IPS DF 4.7 (cell line): Measurements from ENCODE around the gene SLC17A1.

Experiments used
- DNase-seq: peaks from one replicate; pipeline ENCODE4 v3.0.0-alpha.2; 2013; ENCODE audit warnings: low spot score; ENCODE audit errors: extremely low read depth

SLC17A1 gene, protein sequence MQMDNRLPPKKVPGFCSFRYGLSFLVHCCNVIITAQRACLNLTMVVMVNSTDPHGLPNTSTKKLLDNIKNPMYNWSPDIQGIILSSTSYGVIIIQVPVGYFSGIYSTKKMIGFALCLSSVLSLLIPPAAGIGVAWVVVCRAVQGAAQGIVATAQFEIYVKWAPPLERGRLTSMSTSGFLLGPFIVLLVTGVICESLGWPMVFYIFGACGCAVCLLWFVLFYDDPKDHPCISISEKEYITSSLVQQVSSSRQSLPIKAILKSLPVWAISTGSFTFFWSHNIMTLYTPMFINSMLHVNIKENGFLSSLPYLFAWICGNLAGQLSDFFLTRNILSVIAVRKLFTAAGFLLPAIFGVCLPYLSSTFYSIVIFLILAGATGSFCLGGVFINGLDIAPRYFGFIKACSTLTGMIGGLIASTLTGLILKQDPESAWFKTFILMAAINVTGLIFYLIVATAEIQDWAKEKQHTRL

DNA sequence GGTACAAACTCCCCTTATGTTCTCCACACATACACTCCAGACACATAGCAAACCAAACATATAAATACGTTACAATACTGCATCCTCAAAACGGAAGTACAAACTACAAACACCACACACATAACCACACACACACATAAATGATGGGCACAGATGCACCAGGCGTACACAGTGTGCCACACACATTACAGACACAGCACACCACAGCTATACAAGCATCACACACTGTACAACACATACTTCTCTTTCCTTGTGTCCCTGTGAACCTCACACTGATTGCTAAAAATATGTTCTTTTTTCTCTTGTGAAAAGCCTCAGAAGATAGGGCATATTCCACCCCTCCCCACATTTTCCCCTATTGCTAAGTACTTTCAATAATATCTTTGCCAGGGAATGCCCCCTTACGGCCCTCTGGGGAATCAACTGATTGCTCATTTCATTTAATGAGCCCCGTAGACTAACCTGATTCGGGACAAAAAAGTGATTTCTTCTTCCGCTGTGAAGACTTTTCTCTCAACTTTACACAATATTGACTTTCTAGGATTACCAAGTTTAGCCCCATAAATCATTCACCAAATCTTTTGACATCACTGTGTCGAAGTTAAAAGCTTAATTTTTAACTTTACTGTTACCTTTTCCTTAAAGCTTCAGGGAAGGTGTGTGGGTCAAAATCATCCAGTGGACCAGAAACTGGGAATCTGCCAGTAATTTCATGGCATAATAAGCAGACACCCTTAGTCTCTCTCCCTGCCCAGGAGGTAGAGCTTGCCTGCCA, at the start of gene SLC17A1:
Gene SLC17A1 (minus strand): TSS at position 521 of the 775 bp plus-strand sequence. CDS start 1,495 bp downstream, outside the sequence.
- no peak for DNase-seq

DNA sequence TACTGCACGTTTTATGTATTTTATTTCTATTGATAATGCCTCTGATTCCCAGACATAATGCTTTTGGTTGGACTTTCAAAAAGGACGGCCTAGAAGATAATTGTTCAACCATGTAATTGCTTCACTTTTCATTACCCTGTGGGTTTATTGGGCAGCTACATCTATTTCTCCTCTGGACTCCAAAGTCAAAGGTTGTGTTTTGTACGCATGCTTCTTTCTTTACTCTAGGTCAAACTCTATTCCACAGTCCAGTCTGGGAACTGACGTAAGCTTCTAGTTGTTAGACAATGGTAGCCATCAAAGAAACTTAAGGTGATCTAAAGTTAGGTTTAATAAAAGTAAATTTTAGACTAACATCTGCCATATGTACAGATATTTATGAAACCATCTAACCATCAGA, 48.7 kb upstream of the SLC17A1 start:
- no peak for DNase-seq

DNA sequence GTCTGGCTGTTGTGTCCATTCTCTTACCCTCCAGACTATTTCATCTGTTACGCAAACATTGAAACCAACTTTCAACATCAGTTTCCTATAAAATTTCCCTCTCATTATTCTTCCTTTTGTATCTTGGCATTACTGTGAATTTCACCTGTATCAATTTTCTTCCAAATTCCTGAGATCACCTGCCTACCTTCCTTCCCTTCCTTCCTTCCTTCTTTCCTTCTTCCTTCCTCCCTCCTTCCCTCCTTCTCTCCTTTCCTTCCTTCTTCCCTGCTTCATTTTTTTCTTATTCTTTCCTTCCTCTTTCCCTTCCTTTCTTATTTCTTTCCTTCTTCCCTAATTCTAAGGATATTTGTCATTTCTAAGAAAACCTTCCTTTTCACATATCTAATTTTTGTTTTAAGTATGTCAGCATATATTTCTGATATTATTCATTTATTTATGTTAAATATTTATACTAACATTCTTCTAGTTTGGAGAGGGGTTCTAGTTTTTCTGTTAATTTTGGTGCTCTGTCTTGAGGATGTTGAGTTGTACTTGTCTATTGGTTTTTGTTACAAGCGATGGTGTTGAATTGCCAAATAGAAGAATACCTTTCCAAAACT, 47.0 kb upstream of the SLC17A1 start:
- DNase-seq: no peak

DNA sequence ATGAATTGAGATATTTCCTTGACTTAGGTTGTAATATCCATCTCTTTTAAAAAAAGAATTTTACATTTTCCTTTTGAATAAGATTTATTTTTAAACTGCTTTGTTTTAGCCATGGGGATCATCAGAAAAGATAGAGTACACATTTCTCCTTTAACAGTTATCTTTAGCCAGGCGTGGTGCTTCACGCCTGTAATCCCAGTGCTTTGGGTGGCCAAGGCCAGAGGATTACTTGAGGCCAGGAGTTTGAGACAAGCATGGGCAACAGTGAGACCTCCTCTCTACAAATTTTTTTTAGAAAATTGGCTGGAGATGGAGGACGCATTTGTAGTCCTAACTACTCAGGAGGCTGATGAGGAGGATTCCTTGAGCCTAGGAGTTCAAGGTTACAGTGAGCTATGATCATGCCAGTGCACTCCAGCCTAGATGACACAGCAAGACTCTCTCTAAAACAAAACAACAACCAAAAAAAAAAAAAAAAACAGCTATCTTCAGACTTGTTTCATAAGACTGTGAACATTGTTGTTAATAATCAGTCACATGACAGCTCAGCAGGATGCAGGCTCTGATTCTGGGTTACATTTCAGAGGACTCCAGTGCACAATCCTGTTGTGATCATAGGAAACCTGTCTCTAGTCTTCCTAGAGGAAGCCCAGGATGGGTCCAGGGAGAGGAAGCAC, 44.2 kb upstream of the SLC17A1 start:
- DNase-seq: no peak

DNA sequence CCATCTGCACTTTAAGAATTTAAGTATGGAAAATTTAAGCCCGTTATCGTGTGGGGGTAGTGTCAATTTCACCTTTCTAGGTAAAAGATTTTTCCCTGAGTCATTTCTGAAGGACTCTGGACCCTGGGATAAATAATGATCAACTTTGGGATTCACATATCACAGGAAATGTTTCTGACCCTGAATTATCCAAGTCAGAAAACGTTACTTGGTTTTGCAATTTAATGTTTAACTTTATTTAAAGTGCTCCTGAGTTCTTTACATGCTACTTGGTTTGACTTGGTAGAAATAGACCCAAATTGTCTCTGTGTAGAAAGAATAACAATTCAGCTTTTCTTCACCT, 43.7 kb upstream of the SLC17A1 start:
- no peak for DNase-seq

DNA sequence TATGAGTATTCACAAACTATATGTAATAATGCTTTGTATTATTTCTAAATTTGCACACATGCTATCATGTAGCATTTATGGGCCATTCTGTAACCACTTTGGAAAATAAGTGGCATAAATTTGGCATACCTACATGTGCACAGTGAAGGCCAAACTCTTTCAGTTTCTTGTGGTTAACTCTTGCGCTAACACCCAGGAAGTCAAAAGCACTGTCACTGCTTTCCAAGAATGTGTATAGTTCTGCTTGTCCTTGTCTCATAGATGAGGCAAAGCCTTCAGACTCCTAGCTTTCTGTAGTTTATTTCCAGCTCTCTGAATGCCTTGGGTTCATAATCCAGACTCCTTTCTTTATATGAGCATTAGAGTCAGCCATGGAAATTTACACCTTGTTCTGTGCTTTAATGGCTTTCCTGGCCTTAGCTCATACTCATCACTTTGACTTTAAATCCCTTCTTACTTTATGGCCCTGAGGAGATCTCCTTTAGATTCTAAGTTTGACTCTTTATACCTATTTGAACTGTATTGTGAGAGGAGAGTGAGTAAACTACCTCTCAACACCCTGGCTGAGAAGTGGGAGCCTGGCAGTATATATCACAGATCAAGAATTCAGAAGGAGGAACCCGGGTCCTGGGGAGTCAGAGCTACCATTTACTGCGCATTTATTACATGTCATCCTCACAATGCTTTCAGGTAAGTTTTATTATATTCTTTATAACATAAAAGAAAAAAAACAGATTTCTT, 43.1 kb upstream of the SLC17A1 start:
- DNase-seq: no peak

DNA sequence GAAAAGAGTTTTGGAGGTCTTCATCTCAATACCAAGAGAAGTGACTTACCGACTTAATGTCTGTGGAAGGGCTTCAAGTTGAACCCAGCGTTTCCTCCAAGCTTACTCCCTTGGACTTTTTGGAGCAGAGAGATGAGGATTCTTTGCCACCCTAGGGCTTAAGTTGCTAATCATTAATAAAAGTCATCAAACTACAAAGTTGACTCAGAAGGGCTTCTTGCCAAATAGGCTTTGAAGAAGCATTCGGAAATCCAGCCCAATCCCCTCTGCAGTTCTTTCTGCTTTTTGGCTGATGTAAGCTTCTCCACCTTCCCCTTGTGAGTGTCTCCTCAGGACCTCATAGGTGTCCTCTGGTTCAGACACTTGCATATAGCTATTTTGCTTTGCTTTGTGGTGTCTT, 42.3 kb upstream of the SLC17A1 start, which contains the start of gene SLC17A3:
Gene SLC17A3 (minus strand): TSS at position 126 of the 400 bp plus-strand sequence. CDS start 5,856 bp downstream, outside the sequence.
- no peak for DNase-seq

DNA sequence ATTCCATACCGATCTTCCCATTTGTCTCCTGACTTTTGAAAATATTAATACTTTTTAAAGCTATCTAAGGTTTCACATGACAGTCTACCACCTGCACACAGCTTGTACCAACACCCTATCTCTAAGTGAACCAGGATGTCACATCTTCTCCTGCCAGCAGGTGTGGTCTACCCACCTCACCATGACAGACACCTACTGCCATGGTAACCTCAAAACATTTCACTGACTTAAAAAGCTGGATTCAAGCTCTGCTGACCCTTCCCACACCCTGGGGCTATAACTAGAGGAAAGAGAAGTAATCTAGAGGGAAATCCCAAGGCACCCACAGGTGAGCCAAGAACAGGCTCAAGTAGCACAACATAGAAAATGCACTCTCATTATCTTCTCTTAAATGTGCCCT, 41.0 kb upstream of the SLC17A1 start:
- DNase-seq: no peak

DNA sequence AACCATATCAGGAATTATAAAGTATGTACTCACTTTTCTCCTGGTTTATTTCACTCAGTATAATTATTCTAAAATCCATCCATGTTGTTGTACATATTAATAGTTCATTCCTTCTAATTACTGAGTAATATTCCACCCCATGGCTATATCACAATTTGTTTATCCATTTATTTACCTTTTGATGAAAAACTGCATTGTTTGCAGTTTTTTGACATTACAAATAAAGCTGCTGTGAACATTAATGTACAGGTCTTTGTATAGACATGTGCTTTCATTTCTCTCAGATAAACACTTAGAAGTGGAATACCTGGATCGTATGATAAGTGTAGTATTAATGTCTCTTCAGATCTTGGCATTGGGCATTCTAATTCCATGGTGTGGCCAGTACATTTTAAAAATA, 38.0 kb upstream of the SLC17A1 start:
- no peak for DNase-seq

DNA sequence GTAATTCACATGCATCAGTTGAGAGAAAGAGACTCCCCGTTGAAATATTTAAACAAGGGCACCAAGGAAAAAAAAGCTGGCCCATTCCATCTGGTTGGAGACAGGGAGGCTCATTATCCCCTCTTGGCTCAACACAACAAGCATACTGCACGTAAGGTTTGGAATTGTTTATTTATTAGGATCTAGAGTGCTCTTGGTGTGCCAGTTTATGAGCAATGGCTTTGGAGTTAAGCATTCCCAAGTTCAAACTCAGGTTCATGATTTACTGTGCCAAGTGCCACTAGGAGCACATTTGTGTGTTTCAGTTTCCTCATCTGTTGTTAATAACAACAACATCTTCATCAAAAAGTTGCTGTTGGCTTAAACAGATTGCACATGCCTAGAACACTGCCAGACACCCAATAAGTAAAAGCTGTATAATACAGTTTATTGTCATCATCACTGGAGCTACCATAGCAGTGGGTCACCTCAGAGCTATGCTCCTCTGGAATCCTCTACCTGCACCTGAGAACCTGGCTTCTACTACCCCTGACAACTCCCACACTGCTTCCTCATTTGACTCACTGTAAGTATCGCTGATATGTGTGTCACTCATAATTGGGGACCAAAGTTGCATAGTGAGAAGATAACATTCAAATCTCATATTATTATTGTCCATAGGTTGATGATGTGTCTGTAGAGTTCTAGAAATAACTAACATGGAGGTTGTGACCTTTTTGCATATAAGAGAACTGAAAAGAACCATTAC, 36.8 kb upstream of the SLC17A1 start:
- DNase-seq: no peak

DNA sequence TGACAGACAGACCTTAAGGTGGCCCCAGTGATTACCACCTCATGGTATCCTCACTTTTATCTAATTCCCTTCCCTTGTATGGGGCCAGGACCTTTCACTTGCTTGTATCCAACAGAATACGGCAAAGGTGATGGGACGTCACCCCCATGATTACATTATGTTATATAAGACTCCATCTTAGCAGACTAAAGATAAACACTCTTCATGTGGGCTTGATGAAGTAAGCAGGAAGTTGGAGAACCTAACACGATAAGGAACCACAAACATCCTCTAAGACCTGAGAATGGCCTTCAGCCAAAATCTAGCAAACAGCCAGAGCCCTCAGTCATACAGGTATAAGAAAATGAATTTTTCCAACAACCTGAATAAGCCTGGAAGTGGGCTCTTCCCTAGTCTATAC, 34.2 kb upstream of the SLC17A1 start:
- no peak for DNase-seq

DNA sequence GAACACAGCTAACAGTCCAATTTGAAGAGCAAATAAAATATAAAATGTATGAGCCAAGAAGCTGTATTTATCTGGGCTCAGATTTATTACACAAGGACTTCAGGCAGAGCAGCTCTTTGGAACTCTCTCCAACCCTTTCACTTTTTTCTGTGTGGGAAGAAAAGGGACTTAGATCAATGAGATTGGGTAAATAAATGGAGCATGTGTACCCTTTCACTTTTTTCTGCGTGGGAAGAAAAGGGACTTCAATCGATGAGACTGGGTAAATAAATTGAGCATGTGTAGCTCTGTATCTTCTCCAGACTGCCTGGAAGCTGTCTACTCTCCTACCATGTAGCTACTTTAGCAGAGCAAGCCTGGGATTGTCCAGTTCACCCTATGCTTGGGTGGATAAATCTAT, 31.5 kb upstream of the SLC17A1 start:
- no peak for DNase-seq

DNA sequence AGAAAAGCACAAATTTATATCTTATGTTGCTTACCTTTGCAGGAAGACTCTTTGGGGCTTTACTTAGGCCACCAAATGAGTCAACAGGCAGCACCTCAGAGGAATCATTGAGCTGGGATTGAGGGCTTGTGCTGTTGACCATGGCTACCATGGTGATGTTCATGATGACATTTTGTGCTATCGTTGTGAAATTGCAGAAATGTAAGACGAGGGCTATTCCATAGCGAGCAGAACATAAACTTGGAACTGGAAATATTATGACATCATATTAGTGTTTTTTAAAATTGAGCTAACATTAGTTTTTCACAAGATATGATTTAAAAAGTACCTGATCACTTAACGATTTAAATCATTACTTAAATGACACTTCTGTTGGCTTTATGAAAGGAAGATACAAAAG, 30.3 kb upstream of the SLC17A1 start:
- DNase-seq: no peak

DNA sequence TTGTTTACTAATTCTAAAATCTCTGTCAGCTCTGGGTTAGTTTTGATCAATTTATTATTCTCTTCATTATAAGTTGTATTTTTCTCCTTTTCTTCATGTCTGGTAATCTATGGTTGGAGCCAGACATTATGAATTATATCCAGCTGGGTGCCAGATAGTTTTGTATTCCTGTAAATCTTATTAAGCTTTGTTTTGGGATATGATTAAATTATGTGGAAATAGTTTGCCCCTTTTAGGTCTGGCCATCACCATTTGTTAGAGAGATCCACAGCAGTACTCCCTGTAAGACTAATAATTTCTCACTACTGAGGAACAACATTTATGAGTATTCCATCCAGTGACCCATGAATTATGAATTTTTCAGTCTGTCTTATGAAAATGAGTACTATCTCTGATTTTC, 20.9 kb upstream of the SLC17A1 start:
- DNase-seq: no peak

DNA sequence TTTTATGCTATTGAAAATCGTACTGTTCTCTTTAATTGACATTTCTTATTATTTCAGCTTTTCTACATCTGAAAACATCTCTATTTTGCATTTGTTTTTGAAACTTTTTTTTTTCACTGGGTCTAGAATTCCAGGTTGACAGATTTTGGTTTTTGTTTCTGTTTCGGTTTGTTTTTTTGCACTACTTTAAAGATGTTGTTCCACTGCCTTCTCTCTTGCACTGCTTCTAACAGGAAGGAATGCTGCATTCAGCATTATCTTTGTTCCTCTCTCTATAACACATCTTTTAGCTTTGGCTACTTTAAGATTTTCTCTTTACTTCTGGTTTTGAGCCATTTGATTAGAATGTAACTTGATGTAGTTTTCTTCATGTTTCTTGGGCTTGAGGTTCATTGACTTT, 20.1 kb upstream of the SLC17A1 start:
- DNase-seq: no peak

DNA sequence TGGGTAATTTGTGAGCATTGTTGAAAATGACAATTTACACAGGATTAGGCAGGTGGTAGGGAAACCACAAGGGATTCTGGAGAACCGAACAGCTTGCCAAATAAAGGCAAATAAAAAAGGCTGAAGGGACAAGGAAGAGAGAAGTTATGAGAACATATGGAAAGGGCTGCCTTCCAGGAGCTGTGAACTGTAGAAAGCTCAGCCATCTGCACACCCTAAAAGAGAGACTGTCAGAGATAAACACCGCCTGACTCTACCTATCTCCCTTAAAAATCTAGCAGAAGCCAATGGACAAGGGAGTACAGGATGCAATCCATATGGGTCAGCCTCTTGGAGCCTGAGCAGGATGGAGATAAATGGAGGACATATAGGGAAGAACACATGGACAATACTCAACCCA, 12.7 kb upstream of the SLC17A1 start:
- no peak for DNase-seq

DNA sequence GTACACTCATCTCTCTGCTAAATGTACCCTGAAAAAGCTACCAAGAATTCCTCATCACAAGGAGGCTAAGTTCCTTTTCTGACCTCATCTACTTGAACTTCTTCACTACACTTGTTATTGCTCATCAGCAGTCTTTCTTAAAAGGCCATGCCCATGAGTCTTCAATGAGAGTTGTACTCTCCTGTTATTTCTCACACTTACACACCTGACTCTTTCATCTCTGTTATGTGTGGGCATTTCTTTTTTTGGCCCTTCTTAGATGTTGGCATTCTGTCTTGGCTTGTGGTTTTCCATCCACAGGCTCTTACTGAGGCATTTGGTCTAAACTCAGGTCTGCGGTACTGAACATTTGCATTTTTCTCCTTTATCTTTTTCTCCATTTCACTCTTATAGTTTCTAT, 10.7 kb upstream of the SLC17A1 start:
- DNase-seq: no peak

DNA sequence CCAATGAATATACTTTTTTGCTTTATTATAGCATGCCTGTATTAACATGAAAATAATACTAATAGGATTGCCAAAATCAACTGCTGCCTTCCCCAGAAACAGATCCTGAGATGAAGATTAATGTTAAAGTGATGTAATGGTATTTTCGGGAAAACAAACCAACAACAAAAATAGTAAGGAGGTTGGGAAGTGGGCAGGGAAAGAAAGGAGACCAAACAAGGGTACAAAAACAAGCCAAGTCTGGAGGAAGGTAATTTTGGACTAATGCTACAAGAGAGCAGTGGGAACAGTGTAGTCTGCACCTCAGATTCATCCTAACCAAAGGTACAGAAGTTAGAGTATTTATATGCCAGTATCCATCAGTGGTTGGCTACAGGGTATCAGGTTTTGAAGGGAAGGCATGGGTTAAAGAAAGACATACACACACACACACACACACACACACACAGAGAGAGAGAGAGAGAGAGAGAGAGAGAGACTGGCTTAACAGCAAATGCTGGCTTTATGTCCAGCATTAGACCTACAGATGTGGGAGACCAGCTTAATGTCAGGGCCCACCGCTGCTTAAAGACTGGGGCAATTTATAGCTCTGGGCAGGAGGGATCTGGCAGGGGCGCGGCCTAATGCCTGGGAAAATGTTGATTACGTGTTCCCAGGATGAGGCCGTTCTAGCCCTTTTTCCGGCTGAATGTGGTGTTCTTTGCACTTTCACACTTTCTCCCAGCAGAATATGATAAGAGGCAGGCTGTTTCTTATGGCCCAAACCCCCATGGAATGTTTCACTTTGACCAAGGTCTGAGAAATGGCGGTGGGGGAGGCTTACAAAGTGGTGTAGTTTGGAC, 3.8 kb upstream of the SLC17A1 start:
- no peak for DNase-seq

DNA sequence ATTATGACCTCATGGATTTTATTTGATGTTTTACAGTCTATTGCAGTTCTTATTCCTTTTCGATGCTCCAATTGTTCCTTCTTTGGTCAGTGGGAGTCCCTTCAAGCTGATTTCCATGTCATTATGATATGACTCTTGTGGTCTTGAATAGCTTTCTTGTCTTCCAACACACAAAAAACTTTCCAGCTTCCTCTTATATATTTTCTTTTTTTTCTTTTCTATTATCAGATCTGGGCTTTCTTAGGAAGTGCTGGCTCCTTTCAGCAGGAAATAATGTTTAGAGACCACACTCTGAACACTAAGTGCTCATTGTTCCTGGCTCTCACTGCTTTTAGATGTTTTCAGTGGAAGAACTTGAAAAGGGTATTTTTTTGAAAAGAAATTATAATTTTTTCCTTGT, 3.1 kb upstream of the SLC17A1 start:
- no peak for DNase-seq
